ENCODE results near the gene ZNF710.

- TF ChIP-seq CTCF (IDR thresholded peaks at IDR 0.05), result no peak
- TF ChIP-seq POLR2A (IDR thresholded peaks at IDR 0.05), result no peak
Measured at GRCh38 chr15:90020021-90020735, 19.1 kb downstream of the ZNF710 start.
